T47D (cell line): ENCODE results near the gene SLC35F2.

ENCODE experiments used
- DNase-seq, 2 experiments: peaks; one replicate each; pipeline versions ENCODE4 v3.0.0 to v3.0.0-alpha.2; 2011 to 2012; ENCODE audit warnings: low read depth in 1 of 2, low spot score in 1 of 2
- JUND ChIP-seq: IDR thresholded peaks from 2 replicates; pipeline ENCODE4 v1.6.1; 2012; ENCODE audit warnings: low read depth
- in situ Hi-C: cut with HindIII; loops from 2 replicates; pipeline ENCODE4 v1.10.0; 2016; ENCODE audit warnings: low sequenced_read_pairs, low pct_unique_long_range_greater_than_20kb

SLC35F2 gene

DNA sequence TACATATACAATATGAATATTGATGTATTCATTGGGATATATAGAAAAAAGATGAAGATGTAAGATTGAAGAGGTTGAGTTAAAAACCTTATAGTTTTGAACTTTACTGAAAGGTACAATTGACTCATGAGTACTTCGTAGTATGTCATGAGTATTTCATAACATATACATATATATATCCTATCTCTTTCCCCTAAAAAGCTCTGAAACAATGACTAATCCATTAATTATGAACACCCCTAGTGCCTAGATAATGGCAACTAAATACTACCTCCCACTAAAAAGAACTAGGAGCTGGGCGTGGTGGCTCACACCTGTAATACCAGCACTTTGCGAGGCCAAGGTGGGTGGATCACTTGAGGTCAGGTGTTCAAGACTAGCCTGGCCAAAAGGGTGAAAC is 31.5 kb downstream of the SLC35F2 start:
- no peak for DNase-seq
- in situ Hi-C loops, result no loop called here

DNA sequence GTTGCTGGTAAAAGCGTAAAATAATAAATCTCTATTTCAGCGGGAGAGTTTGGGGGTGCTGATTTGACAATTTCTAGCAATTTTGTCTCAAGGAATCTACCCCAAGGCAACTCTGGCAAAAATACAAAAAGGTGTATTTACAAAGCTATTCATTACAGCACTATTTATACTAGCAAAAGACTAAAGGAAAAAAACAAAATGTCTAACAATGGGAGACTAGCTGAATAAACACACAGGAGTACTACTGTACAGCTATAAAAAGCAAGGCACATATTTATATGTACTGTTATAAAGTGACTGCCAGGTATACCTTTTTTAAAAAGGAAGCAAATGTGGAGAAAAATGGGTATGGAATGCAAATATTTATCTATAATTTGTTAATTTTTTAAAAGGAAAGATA is 32.7 kb downstream of the SLC35F2 start:
- no peak for DNase-seq
- in situ Hi-C loops, result no loop called here
- no peak for TF ChIP-seq JUND

More for the DNA sequence above, 31.5 kb downstream of the SLC35F2 start:
- no peak for TF ChIP-seq JUND

DNA sequence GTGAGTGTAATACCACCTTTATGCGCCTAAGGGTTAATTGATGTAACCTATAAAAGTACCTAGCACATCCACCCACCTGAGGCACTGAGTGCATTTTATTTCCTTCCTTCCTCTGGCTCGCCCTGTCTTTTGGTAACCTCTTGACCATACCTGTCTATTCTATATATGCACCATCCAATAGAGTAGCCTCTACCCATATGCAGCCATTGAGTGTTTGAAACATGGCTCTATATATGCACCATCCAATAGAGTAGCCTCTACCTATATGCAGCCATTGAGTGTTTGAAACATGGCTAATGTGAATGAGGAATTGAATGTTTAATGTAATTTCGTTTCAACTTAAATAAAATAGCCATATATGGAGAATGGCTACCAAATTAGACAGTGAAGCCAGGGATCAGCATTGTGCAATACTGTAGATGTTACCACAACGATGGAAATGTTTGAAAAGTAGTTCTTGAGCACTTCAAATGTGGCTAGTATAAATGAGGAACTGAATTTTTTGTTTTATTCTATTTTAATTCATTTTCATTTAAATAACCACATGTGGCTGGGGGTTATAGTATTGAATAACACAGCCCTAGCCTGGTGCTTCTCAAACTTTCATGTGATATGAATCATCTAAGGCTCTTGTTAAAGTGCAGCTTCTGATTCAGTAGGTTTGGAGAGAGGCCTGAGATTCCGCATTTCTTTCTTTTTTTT is 33.8 kb downstream of the SLC35F2 start:
- TF ChIP-seq JUND, result no peak
- DNase-seq, result no peak
- in situ Hi-C loops, result no loop called here

DNA sequence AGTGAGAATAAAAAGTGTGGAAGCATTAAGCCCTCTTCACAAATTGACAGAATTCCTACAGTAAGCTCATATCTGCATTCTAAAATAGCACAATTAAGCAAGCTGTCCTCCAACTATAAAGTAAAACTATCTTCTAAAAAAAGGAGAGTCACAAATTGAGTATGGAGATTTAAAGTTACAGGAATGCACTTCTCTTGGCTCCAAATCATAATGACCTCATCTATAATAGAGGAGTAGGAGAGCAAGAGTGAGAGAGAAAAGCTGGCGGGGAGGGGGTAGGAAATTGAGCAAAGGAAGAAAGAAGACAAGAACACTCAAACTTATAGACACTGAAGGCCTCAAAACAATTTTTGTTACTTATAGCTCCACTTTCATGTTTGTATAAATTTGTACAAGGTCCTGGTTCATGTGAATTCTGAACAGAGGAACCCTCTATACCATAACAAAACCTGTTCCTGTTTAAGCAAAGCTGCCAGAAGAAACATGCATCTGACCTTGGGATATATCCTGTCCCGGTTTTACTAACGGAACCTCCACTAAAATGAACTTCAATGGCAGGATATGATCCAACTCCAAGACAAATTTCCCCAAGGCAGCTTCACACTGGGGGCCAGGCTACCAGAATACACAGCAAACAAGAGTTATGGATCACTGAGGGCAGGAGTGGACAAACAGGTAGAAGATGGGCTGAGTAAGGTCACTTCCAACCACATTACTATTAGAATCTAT is 37.2 kb downstream of the SLC35F2 start:
- DNase-seq, result peak in 1 of 2 experiments; percentile 33
- TF ChIP-seq JUND, result no peak
- in situ Hi-C loops, result no loop called here

- in situ Hi-C loops, result no loop called here
- TF ChIP-seq JUND, result no peak
- DNase-seq, result no peak
These were observed 39.1 kb downstream of the SLC35F2 start for GRCh38 chr11:107819361-107820014.

DNA sequence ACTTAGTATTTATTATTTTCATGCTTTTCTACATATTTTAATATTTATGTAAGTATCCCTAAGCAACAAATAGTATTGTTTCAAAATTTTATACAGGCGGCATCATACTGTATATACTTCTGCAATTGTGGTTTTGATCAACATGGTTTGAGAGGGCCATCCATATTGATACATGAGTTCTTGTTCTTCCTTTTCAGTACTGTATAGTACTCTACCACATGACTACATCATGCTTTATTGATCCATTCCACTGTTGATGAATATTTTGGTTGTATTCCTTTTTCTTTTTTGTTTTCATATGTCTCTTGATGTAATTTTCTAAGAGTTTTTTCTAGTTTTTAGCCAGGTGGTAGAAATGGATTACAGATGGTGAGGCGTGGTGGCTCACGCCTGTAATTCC is 40.1 kb downstream of the SLC35F2 start:
- no peak for TF ChIP-seq JUND
- no peak for DNase-seq
- in situ Hi-C loops, result no loop called here

GRCh38 chr11:107816028-107816427 is 42.6 kb downstream of the SLC35F2 start:
- no peak for TF ChIP-seq JUND
- in situ Hi-C loops, result no loop called here

DNA sequence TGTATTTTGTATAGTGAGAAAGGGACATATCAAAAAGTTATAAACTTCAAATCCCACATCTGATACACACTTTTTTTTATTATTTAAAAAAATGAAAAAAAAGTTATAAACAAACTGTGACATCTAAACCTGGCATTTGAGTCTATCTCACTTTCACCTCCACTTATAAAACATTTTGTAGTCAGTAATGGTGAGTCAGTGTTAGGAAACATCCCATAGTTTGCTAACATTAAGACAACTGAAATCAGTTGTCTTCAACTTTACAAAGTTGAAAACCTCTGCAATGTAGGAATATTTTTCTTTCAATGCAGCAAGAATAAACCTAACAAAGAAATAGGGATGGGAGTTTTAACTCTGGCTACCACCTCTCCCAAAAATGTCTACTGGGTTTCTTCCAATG is 47.7 kb downstream of the SLC35F2 start:
- no peak for TF ChIP-seq JUND

More at GRCh38 chr11:107816028-107816427, 42.6 kb downstream of the SLC35F2 start:
- no peak for DNase-seq

GRCh38 chr11:107808521-107808920 is 50.1 kb downstream of the SLC35F2 start:
- in situ Hi-C loops, result no loop called here
- TF ChIP-seq JUND, result no peak
- DNase-seq, result no peak

More for the DNA sequence above, 47.7 kb downstream of the SLC35F2 start:
- no peak for DNase-seq
- in situ Hi-C loops, result no loop called here

DNA sequence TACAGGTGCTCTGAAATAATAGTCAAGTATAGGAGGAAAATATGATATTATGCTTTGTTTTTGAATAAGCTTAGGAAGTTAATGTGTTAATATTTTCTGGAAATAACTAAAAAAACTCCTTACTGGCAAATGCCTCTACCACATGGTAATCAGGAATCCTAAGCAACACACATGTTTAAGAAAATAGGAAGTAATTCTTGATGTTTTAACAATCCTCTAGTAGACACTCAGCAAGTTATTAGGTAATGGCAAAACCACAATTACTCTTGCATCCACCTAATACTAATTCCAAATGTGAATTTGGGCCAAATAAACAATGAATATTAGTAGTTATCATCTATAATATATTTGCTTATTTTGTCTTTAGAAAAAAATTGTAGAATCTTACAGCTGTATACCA is 53.6 kb downstream of the SLC35F2 start:
- no peak for DNase-seq
- in situ Hi-C loops, result no loop called here
- TF ChIP-seq JUND, result no peak

- DNase-seq, result no peak
- TF ChIP-seq JUND, result no peak
- in situ Hi-C loops, result no loop called here
These were observed 54.4 kb downstream of the SLC35F2 start for GRCh38 chr11:107804211-107804610.

GRCh38 chr11:107801641-107802040 is 56.9 kb downstream of the SLC35F2 start:
- no peak for TF ChIP-seq JUND
- no peak for DNase-seq
- in situ Hi-C loops, result no loop called here
